K562 (cell line): ENCODE results near the gene NUBPL. TPM values are rescaled to one million over a fixed set of nuclear protein-coding genes. Genes with fewer than 3 reads are reported as not detected.

Experiments used
- ATAC-seq: fragments of 200-7000 bp; cut with Tn5 transposase; 3 replicates; pipeline ENCODE4 v1.9.1; 2020; ENCODE audit warnings: moderate library complexity
- BruUV-seq: library from RNA; stranded (reverse); fragments of 400-500 nt; replicated peaks from 2 replicates; lab custom pipeline; 2021; lab: Mats Ljungman, UMichigan
- CTCF ChIA-PET: fragments of 300-600 bp; formaldehyde crosslinking; extraction: SDS; loops from one replicate; lab custom pipeline; 2021; ENCODE audit warnings: low intra/inter-chr PET ratio; lab: Yijun Ruan, JAX
- POLR2A ChIA-PET: fragments of 300-600, 350-650 bp; sonication (Branson Sonifier 250); formaldehyde crosslinking; extraction: SDS; loops from one replicate; lab custom pipeline; 2021; ENCODE audit warnings: antibody characterized with exemption, inconsistent platforms; lab: Yijun Ruan, JAX
- DNase-seq, 4 experiments: peaks; one replicate each; pipeline versions ENCODE4 v3.0.0 to v3.0.0-alpha.2; 2011 to 2018; ENCODE audit warnings: low spot score in 3 of 4, mixed read lengths in 3 of 4; ENCODE audit errors: extremely low read depth in 1 of 4
- FAIRE-seq: peaks from 2 replicates; lab custom pipeline; 2011; peaks lifted over from hg19 to GRCh38; lab: Jason Lieb, UNC
- H2AFZ ChIP-seq: 2 replicates; pipeline ENCODE4 v1.6.0; 2011; ENCODE audit warnings: low read depth, low read length, control low read depth, inconsistent platforms
- H3K27ac ChIP-seq: fragments of 200-600 bp; 3 replicates; pipeline ENCODE4 v1.8.0; 2011; ENCODE audit warnings: low read depth, mild to moderate bottlenecking, control low read depth, inconsistent platforms, low read length, moderate library complexity, mixed read lengths; ENCODE audit errors: extremely low read depth
- H3K27me3 ChIP-seq, 2 experiments: fragments of 300-600 bp in 1 of 2; 2 replicates in 1 of 2; 3 replicates in 1 of 2; pipeline versions ENCODE4 v1.6.0 to v1.8.0; 2011; ENCODE audit warnings: inconsistent platforms in 2 of 2, low read length in 2 of 2, mild to moderate bottlenecking in 1 of 2, mixed read lengths in 1 of 2, moderate library complexity in 1 of 2; ENCODE audit not compliant: control insufficient read depth in 2 of 2, insufficient read depth in 2 of 2
- H3K36me3 ChIP-seq: fragments of 300-600 bp; 3 replicates; pipeline ENCODE4 v1.8.0; 2011; ENCODE audit warnings: mild to moderate bottlenecking, low read length, inconsistent platforms; ENCODE audit not compliant: control insufficient read depth, insufficient read depth
- H3K4me1 ChIP-seq, 2 experiments: fragments of 200-600 bp in 1 of 2; replicated peaks in 1 of 2; 2 replicates in 1 of 2; 3 replicates in 1 of 2; pipeline versions ENCODE4 v1.5.1 to v1.8.0; 2011; ENCODE audit warnings: inconsistent platforms in 2 of 2, low read length in 2 of 2, mild to moderate bottlenecking in 1 of 2, mixed read lengths in 1 of 2, moderate library complexity in 1 of 2; ENCODE audit not compliant: control insufficient read depth in 2 of 2, insufficient read depth in 2 of 2
- H3K4me2 ChIP-seq: 2 replicates; pipeline ENCODE4 v1.6.1; 2011; ENCODE audit warnings: low read length, control low read depth, inconsistent platforms, mixed read lengths; ENCODE audit not compliant: insufficient read depth
- H3K4me3 ChIP-seq: fragments of 200-600 bp; sonication (generic), shearing (Covaris generic); 2 replicates; pipeline ENCODE4 v1.5.1; 2016; ENCODE audit warnings: control low read depth, inconsistent platforms
- H3K79me2 ChIP-seq: fragments of 200-600 bp; 3 replicates; pipeline ENCODE4 v1.8.0; 2011; ENCODE audit warnings: low read length, inconsistent platforms; ENCODE audit not compliant: control insufficient read depth, insufficient read depth
- H3K9ac ChIP-seq, 2 experiments: 2 replicates each; pipeline versions ENCODE4 v1.6.0 to v1.6.1; 2011; ENCODE audit warnings: low read depth in 2 of 2, low read length in 2 of 2, control low read depth in 1 of 2, inconsistent platforms in 1 of 2, mild to moderate bottlenecking in 1 of 2, mixed read lengths in 1 of 2; ENCODE audit not compliant: insufficient read depth in 1 of 2
- H3K9me1 ChIP-seq: one replicate; pipeline ENCODE4 v1.6.0; 2011; ENCODE audit warnings: inconsistent platforms, mild to moderate bottlenecking, low read length, moderate library complexity; ENCODE audit not compliant: control insufficient read depth, insufficient read depth
- H3K9me3 ChIP-seq: replicated peaks from 2 replicates; pipeline ENCODE4 v1.5.1; 2011; ENCODE audit warnings: low read depth, low read length, inconsistent platforms; ENCODE audit not compliant: control insufficient read depth, insufficient read depth
- H4K20me1 ChIP-seq: replicated peaks from 2 replicates; pipeline ENCODE4 v1.6.1; 2011; ENCODE audit warnings: low read length, inconsistent platforms, mixed read lengths; ENCODE audit not compliant: control insufficient read depth, insufficient read depth
- CBX5 ChIP-seq: IDR thresholded peaks from 2 replicates; pipeline ENCODE4 v1.6.1; 2014; ENCODE audit warnings: low read depth, borderline replicate concordance
- HEY1 ChIP-seq: fragments of 250-450 bp; sonication (Bioruptor Pico); IDR thresholded peaks from 2 replicates; pipeline ENCODE4 v1.5.0; 2020; ENCODE audit warnings: mild to moderate bottlenecking, moderate library complexity, borderline replicate concordance
- NCOA6 ChIP-seq: fragments of 450-650 bp; IDR thresholded peaks from 2 replicates; pipeline ENCODE4 v1.6.1; 2017; ENCODE audit warnings: mild to moderate bottlenecking
- NR0B1 ChIP-seq: fragments of 450-650 bp; IDR thresholded peaks from one replicate; pipeline ENCODE4 v1.6.1; 2018; ENCODE audit warnings: mild to moderate bottlenecking, moderate library complexity; ENCODE audit not compliant: partially characterized antibody
- ZBTB11 ChIP-seq, 3 experiments: fragments of 200-800 bp in 1 of 3; fragments of 250-450 bp in 1 of 3; fragments of 450-650 bp in 1 of 3; sonication (Bioruptor Pico) in 1 of 3; sonication (Bioruptor generic) in 1 of 3; formaldehyde crosslinking in 1 of 3; IDR thresholded peaks; 2 replicates each; pipeline versions ENCODE4 v1.6.1 to v1.8.0; 2016 to 2022; ENCODE audit warnings: mild to moderate bottlenecking in 2 of 3, missing genetic modification characterization in 2 of 3, missing compliant biosample characterization in 1 of 3, moderate library complexity in 1 of 3
- WGBS: fragments of 100-300 bp; shearing (Covaris generic); methylation state at CpG from one replicate; pipeline ENCODE4 v1.1.6; 2016; ENCODE audit warnings: low coverage, mixed read lengths; ENCODE audit not compliant: insufficient coverage; ENCODE audit errors: missing lambda C conversion rate; 5-methylcytosine and 5-hydroxymethylcytosine counted together
- in situ Hi-C: fragments of 300-500 bp; cut with MboI; formaldehyde crosslinking; loops from 4 replicates; pipeline ENCODE4 v1.15.0; 2018; ENCODE audit warnings: inconsistent platforms, mixed read lengths
- intact Hi-C: fragments of 100-400 bp; cut with micrococcal nuclease; formaldehyde crosslinking; loops from 2 replicates; pipeline ENCODE4 v1.14.2; 2022
- polyA plus RNA-seq, 8 experiments: library from polyadenylated mRNA; depleted of rRNA in 4 of 8; stranded (reverse) in 5 of 8; unstranded in 3 of 8; fragments of >200 nt; fragmentation: Nextera tagmentation in 2 of 8; fragmentation: Illumina TruSeq in 1 of 8; extraction: Ambion mirVana in 2 of 8; extraction: Trizol in 1 of 8; gene quantifications; 2 replicates each; pipeline versions ENCODE4 v1.2.1 to v1.2.3, GENCODE V29; 2011 to 2014; ENCODE audit warnings: inconsistent platforms in 1 of 8, missing spikeins in 1 of 8
- total RNA-seq, 7 experiments: library from RNA; depleted of rRNA in 6 of 7; stranded (reverse); fragments of >200 nt in 6 of 7; fragmentation: Illumina TruSeq in 2 of 7; extraction: Trizol in 2 of 7; gene quantifications; 2 replicates each; pipeline versions ENCODE4 v1.2.1 to v1.2.3, GENCODE V29; 2011 to 2021; ENCODE audit warnings: low replicate concordance in 1 of 7

NUBPL gene
- total and polyA plus RNA-seq, 9 of the 15 experiments (the other 6 are each of a cell fraction or from before 2014, with no cell fraction given), result 3.2 to 8.7 (median 6.1) TPM

GRCh38 chr14:31879661-31880348, 318.6 kb downstream of the NUBPL start:
- no peaks in the 10 kb centered on the region for H4K20me1 ChIP-seq
- H3K9ac ChIP-seq, result no peak overlapping the region
- no peak for ATAC-seq
- FAIRE-seq, result no peak
- H3K27ac ChIP-seq, result no peak overlapping the region
- H3K27me3 ChIP-seq, result no peaks in the 10 kb centered on the region
- no peaks in the 10 kb centered on the region for H3K9me1 ChIP-seq
- no peak overlapping the region for H2AFZ ChIP-seq
- CTCF ChIA-PET, result no interaction called here
- 18% methylated on average over 4 of the region's 7 CpGs for WGBS
- no peak for TF ChIP-seq CBX5
- TF ChIP-seq NR0B1, result no peak
- TF ChIP-seq HEY1 (CRISPR knock-in tag), result no peak
- no peak for TF ChIP-seq ZBTB11 (CRISPR knock-in tag; IDR thresholded peaks at IDR 0.05)
- TF ChIP-seq NCOA6, result no peak
- BruUV-seq, result no TSS peak
- no peak overlapping the region for H3K4me3 ChIP-seq
- H3K4me2 ChIP-seq, result no peak overlapping the region
- no peaks in the 10 kb centered on the region; a peak in 1 of 5 replicates for H3K4me1 ChIP-seq
- in situ Hi-C loops, result no loop called here
- POLR2A ChIA-PET, result no interaction called here
- no peaks in the 10 kb centered on the region for H3K79me2 ChIP-seq
- no peaks in the 10 kb centered on the region for H3K36me3 ChIP-seq
- H3K9me3 ChIP-seq, result no peaks in the 10 kb centered on the region
- no peak for DNase-seq
- intact Hi-C loops, result no loop called here
